GM21423 (cell line): ENCODE results near the gene HEATR1.

Experiments used
- ATAC-seq: cut with Tn5 transposase; IDR thresholded peaks from one replicate; pipeline ENCODE4 v1.9.1; 2021; ENCODE audit warnings: mild to moderate bottlenecking, moderate library complexity; ENCODE audit not compliant: unreplicated experiment

HEATR1 gene

DNA sequence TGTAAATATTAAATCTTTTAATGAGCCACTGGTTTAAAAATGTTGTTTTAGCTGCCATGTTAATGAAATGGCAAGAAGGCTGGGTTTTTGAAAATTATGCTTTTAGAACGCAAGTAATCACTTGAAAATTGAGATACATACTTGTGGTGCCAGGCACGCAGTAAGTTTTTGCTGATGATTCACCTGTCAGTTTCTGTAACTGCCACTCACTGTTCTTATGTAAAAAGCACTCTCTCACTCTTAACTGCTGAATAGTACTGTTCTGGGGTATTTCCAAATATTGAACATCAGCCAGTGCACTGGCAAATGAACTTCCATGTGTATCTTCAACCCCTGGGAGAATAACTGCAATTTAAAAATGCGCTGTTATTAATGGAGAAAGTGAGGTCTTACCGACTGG is 62.6 kb downstream of the HEATR1 start:
- no peak for ATAC-seq

DNA sequence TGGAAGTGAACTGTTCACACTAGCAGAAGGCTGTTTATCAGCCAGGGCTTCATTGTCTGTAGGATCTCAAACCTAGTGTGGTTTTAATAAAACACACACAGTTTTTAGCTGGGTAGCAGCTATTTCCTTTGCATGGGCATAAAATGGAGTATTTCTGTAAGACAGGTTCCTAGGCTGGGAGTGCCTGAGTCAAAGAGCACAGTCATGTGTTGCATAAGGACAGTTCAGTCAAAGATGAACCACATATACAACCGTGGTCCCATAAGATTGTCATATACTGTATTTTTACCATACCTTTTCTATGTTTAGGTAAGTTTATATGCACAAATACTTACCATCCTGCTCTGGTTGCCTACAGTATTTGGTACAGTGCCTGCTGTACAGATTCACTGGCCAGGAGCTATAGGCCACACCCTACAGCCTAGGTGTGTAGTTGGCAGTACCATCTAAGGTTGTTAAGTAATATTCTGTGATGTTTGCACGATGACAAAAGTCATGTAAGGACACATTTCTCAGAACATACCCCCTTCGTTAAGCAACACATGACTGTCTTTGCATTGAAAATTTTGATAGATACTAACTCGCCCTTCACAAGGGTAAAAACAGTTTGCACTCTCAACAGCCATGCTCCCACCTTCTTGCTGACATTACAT is 63.4 kb downstream of the HEATR1 start:
- no peak for ATAC-seq

GRCh38 chr1:236536540-236536939 is 67.8 kb downstream of the HEATR1 start:
- ATAC-seq, result no peak

DNA sequence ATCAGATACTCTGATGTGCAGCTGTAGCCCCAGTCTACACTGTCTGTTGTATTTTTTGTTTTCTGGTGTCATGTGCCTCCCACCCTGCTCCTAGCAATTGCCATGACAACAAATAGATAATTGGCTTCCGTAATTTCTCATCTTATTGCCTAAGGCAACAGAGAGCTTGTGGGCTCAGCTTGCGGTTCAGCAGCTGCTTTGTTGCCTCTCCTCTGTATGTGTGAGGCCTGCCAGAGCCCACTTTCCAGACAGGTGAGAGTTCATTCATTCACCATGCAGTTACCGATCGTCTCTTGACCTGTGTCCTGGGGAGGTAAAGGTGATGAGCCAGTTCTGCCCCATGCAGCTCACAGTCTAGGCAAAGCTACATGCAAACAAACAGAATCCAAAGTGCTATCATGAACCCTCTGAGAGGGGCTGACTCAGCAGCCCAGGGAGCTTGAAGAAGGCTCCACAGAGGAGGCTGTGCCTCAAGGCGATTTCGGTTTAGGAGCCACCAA is 68.6 kb downstream of the HEATR1 start:
- no peak for ATAC-seq

- no peak for ATAC-seq
Measured at GRCh38 chr1:236535190-236535589, 69.1 kb downstream of the HEATR1 start.

DNA sequence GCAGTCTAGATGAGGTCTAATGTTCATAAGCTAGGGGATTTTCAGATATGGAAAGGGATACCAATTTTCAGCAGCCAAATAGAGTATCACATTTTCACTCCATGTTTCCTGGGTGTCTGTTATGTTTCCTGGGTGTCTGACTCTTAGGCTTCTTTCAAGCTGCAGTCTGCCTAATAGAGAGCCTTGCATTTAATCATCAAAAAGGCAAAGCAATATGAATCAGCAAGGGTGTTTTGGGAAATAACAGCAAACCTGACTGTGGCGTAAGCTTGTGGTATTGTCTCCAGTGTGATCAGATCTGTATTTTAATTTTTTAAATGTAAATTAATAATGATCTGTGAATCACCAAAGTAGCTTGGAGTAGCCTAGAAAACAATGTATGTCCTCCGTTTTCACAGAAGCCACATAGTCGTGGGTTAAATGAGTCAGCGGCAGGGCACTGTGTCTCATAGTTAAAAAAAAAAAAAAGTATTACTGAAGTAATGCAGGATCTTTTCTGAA is 70.1 kb downstream of the HEATR1 start:
- ATAC-seq, result no peak

- ATAC-seq, result no peak
Measured at GRCh38 chr1:236532850-236533249, 71.5 kb downstream of the HEATR1 start.

GRCh38 chr1:236530959-236531358 is 73.4 kb downstream of the HEATR1 start:
- ATAC-seq, result no peak

DNA sequence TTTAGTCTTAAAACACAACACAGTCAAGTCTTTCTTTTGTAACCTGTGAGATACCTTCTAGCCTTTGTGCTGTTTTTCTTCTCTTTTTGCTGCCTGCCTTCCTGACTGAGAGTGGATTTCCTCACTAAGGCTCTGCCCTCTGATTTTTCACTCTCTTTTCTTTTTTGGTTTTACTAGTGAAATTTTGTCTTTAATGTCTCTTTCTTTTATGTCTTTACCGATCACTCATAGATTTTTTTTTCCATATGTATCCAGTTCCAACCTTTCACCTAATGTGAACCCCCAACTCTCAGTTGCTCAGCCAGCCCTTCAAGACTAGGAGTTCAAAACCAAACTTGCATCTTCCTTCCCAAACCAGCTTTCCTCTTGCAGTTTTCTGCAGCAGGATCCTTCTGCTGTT is 74.0 kb downstream of the HEATR1 start:
- no peak for ATAC-seq

GRCh38 chr1:236526079-236526478 is 78.2 kb downstream of the HEATR1 start:
- ATAC-seq, result no peak

DNA sequence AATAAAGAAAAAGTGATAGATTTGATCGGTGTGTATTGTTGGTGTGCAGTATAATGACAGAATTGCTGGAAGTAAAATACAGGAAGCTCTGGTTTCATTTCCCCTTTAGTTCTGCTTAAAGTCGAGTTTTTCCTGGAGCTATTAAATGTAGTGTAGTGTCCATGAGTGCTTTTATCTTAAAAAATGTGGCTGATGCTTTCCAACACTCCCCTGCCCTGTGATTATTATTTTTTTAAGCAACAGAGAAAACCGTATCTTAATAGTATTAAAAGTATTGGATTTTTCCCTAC is 79.5 kb downstream of the HEATR1 start:
- ATAC-seq, result no peak

DNA sequence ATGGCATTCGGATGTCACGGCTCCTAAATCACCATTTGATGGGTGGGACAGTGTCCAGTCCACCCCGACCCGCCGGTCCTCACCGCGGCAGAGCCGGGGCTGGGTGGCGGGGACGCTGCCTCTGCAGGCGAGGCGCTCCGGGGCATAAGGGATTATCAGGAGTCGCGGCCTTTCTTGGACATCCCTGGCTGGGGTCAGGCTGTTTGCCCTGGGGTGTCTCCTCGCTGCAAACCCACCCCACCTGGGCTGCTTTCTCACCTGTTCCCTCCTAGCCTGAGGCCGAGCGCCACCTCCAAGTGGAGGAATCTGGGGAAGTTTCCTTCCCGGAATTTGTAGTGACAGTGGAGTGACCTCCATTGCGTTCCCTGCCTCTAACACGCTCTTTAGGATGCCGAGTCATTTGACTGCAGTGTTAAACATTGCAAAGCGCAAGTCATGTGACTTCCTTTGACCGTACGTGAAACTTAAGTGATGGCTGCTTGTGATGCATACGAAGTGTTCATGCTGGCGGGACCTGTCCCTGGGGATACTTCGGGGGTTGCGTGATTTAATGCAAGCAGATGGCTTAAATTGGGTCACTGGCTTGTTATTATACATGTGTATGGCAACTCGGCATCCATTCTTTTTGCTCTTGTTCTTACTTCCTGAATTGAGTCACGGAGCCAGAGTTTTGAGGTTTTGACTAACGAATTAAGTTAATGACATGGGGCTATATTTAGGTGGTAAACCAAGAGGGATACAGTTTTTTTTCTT is 80.0 kb downstream of the HEATR1 start:
- ATAC-seq, result peak; percentile 89

DNA sequence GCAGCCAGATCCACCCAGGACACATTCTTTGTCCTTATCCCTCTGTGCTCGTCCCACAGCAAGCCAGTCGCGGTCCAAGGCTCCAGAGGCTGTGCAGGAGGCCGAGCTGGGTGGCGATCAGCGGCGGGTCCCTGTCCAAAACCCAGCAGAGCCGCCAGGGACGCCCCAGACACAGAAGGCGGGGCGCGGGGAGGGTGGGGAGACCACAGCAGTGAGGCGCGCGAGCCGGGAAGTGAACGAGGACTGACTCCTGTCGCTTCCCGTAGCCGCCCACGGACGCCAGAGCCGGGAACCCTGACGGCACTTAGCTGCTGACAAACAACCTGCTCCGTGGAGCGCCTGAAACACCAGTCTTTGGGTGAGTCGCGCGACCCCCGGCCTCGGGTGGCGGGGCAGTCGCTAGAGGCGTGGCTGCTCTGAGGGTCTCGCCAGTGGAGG is 80.6 kb downstream of the HEATR1 start, which contains the start of gene LGALS8:
Gene LGALS8 (plus strand): TSS at position 279 of the 438 bp plus-strand sequence. CDS start 2,089 bp downstream, outside the sequence.
- ATAC-seq, result peak; percentile 65

- ATAC-seq, result peak; percentile 1
Measured at GRCh38 chr1:236522937-236523703, 81.2 kb downstream of the HEATR1 start.

- ATAC-seq, result no peak
Measured at GRCh38 chr1:236520445-236521005, 83.8 kb downstream of the HEATR1 start.

- ATAC-seq, result no peak
Measured at GRCh38 chr1:236518322-236518721, 86.0 kb downstream of the HEATR1 start.

GRCh38 chr1:236516929-236517704 is 87.2 kb downstream of the HEATR1 start:
- no peak for ATAC-seq

- ATAC-seq, result no peak
Measured at GRCh38 chr1:236515443-236515958, 88.8 kb downstream of the HEATR1 start.

DNA sequence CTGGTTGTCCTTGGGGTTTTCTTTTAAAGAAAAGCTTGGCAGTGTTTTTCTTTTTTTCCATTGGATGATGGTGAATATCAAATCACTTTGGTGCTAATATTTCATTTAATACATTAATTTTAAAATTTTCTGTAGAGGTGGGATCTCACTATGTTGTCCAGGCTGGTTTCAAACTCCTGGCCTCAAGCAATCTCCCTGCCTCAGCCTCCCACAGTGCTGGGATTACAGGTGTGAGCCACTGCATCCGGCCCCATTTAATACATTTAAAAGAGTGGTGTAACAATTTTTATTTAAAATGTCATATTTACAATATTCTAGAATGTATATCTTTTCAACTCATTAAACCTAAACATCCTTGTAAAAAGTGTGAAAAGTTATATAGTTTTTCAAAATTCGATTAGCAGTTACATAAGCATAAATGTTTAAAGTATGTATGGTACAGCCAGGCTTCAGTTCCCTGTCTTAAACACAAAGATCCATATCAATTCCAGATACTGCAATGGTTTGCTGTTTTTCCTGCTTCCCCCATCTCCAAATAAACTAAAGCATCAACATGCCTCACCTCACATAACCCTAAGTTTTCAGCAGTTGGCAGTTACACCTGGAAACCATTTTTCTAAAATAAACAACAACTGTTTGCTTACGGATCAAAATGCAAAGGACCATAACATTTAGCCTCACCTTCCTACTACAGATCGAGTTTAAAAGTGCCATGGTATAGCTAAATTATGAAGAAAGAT is 89.4 kb downstream of the HEATR1 start:
- ATAC-seq, result no peak
